ENCODE data around the gene EHMT2. TPM values are rescaled to one million over a fixed set of nuclear protein-coding genes. Genes with fewer than 3 reads are reported as not detected.
A peak's percentile ranks its signal among the peaks of the same experiment; 100 is the strongest.
"Not testable (repeated sequence)": the region's sequence is repeated elsewhere in the genome, so short reads cannot be mapped to it uniquely, and the experiment has no call there.

Gene EHMT2
- total and polyA plus RNA-seq, 2 of the 4 experiments (the other 2 are of a cell fraction), result 38.0 to 51.2 TPM

- H3K79me1 ChIP-seq (ENCODE audit: low read depth in 1 of 2, low read length in 2 of 2), result peaks cover 7 to 20% of the 10 kb centered on the region in 2 experiments; a peak in 2 of 4 replicates
- H3K18ac ChIP-seq (ENCODE audit: low read depth, low read length); H3K27ac ChIP-seq (ENCODE audit: insufficient read depth, low read length); H4K5ac ChIP-seq (ENCODE audit: low read depth, low read length); H2BK120ac ChIP-seq (ENCODE audit: low read depth, low read length); BruUV-seq (replicated peaks); H3K9me1 ChIP-seq (ENCODE audit: insufficient read depth, low read length); H2BK15ac ChIP-seq (ENCODE audit: low read depth, low read length); H3K14ac ChIP-seq (replicated peaks; ENCODE audit: low read depth, low read length); H3K4me1 ChIP-seq (ENCODE audit: control insufficient read depth, insufficient read depth, low read length); H3K23ac ChIP-seq (ENCODE audit: low read depth, low read length); H3K27me3 ChIP-seq (ENCODE audit: control insufficient read depth, insufficient read depth, low read length); dilution Hi-C loops (cut with HindIII; ENCODE audit: low sequenced_read_pairs, unreplicated experiment); H3K9me3 ChIP-seq (ENCODE audit: control insufficient read depth, insufficient read depth, low read length); ATAC-seq (ENCODE audit: low read depth); H4K20me1 ChIP-seq (ENCODE audit: insufficient read depth, low read length); H2BK5ac ChIP-seq (ENCODE audit: low read depth, low read length, poor library complexity, severe bottlenecking); CTCF ChIA-PET; intact Hi-C loops (cut with micrococcal nuclease); DNase-seq; H4K91ac ChIP-seq (ENCODE audit: insufficient read depth, low read depth, low read length); in situ Hi-C loops (cut with MboI; ENCODE audit: low sequenced_read_pairs); H2BK20ac ChIP-seq (ENCODE audit: low read depth, low read length); H3K56ac ChIP-seq (ENCODE audit: extremely low read depth, insufficient read depth, low read length): not testable (repeated sequence)
- H2AFZ ChIP-seq (replicated peaks; ENCODE audit: low read length, poor library complexity), result peak overlapping the region; percentile 97
- peak overlapping the region in 1 of 2 experiments; percentile 1; a peak in 1 of 4 replicates for H4K8ac ChIP-seq (ENCODE audit: low read depth in 2 of 2, low read length in 2 of 2)
- H2AK5ac ChIP-seq (ENCODE audit: low read depth, low read length), result peak overlapping the region; percentile 86
- peak overlapping the region; percentile 53; the same call in 1 of the 2 replicates for H3K4ac ChIP-seq (ENCODE audit: low read depth, low read length)
- POLR2A ChIA-PET (ENCODE audit: unreplicated experiment), result interaction anchor here (0.6 kb wide), 2 partner anchors 95 to 242 kb away, joined by 3 read pairs; partner anchors contain the start of gene SKIC2
- peak overlapping the region; percentile 60 for H3K4me3 ChIP-seq (ENCODE audit: insufficient read depth, low read depth, low read length)
- H3K9ac ChIP-seq (ENCODE audit: low read depth, low read length), result peak overlapping the region; percentile 17; the same call in 1 of the 2 replicates
- peak overlapping the region; percentile 83 for H2AK9ac ChIP-seq (replicated peaks; ENCODE audit: low read depth, low read length, poor library complexity)
- peaks cover 18% of the 10 kb centered on the region for H3K36me3 ChIP-seq (ENCODE audit: control insufficient read depth, insufficient read depth, low read length)
- peak overlapping the region; percentile 71 for H3K4me2 ChIP-seq (ENCODE audit: low read depth, low read length)
- WGBS, 2 experiments (ENCODE audit: extremely low coverage in 2 of 2, insufficient read length in 1 of 2), result 40% methylated on average over 5 of the region's 16 CpGs; no CpG with 5 or more reads in 1 of the 2 experiments
Measured at GRCh38 chr6:31864123-31864562, 33.4 kb downstream of the EHMT2 start.
